ENCODE data around the gene C1QTNF4.

GRCh38 chr11:47595967-47596366 lies 1.8 kb upstream of the C1QTNF4 start:
- no peak for TF ChIP-seq CTCF (IDR thresholded peaks at IDR 0.05; ENCODE audit: insufficient read depth, low read length, poor library complexity, severe bottlenecking)
- no peak for TF ChIP-seq EZH2phosphoT487 (conservative IDR thresholded peaks at IDR 0.05; ENCODE audit: low read length)

Data from SU-DHL-6 (cell line).